ENCODE measurements around the gene ZNF280B.
"Not testable (repeated sequence)": the region's sequence is repeated elsewhere in the genome, so short reads cannot be mapped to it uniquely, and the experiment has no call there.

ZNF280B gene

DNA sequence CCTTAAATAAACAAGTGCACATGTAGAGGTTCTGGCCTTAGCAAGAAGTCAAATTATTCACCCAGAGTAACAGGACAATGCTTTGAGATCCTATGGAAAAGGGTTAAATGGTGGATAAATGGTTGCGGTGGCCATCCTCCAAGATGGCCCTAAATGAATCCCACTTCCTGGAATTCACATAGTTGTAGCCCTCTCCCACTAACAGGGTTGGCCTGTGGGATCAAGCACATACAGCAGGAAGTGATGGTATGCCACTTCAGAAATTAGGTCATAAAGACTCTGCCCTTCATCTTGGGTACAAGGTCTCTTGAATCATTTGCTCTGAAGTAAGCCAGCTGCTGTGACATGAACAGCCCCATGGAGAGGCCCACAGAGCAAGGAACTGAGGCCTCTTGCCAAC, 1.8 kb downstream of the ZNF280B start:
- no peak for DNase-seq

DNA sequence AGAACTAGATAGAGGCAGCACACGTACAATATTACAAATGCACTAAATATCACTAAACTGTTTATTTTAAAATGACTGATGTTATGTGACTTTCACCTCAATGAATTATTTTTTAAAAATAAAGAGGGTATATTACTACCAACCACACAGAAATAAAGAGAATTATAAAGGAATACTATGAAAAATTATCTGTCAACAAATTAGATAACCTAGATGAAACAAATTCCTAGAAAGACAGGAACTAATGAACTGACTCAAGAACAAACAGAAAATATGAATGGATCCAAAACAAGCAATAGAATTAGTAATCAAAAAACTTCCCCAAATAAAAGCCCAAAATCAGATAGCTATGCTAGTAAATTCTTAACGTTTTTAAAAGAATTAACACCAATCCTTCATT, 10.3 kb downstream of the ZNF280B start:
- no peak for DNase-seq

DNA sequence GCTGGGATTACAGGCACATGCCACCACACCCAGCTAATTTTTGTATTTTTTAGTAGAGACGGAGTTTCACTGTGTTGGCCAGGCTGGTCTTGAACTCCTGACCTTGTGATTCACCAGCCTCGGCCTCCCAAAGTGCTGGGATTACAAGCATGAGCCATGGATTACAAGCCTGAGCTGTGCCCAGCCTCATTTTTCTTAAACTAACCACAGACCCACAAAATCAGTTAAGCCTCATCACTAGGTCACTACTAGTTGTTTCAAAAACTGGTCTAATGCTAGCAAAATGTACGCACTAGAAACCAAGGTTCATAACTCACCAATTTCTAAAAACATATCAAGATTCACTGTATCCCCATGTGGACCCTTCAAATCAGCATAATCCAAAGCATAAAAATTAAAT, 17.0 kb downstream of the ZNF280B start:
- not testable (repeated sequence) for DNase-seq

DNA sequence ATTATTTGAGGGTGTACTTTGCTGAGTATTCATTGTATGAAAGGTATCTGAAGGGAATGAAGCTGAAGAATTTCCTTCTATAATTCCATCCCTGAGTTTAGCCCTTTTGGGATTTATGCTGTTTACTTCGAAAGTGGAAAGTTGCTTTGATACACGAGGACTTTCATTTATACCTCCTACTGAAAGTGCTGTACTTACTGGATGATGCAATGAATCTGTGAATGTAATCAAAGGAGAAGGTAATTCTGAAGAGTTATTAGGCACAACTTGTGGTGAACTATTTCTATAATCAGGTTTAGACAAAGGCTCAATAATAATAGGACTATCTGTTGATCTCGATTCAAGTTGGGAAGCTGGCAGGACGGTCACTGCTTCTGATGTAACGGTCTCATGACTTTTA, 19.8 kb downstream of the ZNF280B start:
- DNase-seq: no peak

DNA sequence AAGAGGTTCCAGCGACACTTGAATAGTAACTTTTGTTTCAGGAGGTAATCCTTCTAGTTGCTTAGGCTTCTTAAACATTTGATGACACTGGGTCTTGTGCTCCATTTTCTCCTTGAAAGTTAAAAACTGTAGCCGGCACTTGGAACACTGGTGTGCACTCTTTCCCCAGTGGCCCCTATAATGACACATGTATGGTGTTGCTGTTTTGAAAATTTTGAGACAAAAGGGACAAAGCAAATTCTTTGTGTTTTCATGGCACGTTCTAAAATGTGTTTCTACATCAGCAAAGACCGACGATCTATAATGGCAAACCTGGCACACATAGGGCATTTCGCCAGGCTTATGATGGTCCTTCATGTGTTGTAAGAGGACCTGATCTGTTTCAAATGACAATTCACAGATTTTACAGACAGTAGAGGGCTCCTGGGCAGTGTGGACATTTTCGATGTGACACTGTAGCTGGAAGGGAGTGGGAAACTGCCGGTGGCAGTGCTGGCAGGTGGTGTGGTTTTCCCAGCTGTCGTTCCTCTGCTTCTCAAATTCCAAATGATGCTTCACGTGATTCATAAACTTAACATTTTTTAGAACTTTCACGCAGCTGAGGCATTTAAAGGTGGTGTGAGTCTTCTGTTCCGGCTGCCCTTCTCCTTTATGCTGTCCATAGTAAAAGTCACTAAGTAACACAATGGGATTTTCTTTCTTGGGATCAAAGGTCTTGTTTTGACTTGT, 20.5 kb downstream of the ZNF280B start:
- no peak for DNase-seq

DNA sequence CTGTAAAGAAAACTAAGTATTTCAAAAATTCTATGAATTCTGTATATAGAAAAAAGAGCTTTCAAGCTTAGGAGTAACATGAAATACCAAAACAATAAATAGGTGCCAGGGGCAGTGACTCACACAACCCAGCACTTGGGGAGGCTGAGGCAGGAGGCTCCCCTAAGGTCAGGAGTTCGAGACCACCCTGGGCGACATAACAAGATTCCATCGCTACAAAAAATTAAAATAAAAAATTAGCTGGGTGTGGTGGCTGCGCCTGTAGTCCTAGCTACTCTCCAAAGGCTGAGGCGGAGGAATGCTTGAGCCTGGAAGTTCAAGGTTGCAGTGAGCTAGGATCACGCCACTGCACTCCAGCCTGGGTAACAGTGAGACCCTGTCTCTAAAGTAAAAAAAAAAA, 21.5 kb downstream of the ZNF280B start:
- no peak for DNase-seq

DNA sequence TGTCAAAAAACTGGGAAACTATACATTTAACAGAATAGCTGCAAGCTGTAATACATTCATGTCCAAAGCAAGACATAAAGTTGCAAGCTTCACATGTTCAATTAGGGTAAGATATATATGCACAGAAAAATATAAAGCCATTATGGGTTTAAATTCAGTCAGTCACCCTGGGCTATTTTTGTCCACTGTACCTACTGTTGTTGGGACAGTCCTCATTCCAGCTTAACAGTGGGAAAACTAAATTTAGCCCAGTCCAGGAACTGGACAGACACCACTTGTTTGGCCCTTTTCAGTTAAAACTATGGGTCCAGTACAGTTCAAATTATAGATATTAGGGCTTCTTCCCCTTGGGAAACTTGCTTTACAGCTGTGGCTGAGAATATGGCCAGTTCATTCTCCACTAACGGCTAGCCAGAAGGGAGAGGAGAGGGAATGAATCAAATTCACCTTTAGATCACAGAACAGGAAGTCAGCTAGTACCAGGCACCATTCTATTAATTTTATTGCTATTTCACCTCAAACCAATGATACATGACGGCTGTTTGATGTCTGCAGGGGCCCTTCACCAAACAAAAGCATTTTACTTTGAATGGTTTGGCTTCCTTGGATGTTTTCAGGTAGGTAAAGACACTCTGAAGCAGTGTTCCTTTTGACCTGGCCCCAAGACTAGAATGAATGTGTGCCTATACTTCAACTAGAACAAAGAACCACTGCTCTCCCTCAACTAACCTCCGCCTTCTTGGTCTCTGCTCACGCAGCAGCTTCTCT, 22.2 kb downstream of the ZNF280B start:
- DNase-seq: no peak

DNA sequence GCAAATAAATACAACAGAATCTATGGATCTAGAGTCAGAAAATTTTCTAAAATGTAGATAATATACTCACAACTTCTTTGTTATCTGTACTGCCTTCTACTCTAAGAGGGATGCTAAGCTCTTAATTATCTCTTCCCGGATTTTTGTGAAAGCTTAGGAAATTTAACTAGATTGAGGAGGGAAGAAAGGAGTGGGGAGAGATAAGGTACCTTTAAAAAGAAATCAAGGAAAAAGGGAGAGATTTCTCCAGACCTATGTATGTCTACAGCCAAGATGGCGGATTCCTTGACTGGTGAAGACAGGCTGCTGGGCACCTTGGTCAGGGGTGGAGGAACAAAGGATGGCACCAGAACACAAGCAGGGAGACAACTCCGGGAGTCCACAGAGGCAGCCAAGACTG, 23.0 kb downstream of the ZNF280B start:
- no peak for DNase-seq

DNA sequence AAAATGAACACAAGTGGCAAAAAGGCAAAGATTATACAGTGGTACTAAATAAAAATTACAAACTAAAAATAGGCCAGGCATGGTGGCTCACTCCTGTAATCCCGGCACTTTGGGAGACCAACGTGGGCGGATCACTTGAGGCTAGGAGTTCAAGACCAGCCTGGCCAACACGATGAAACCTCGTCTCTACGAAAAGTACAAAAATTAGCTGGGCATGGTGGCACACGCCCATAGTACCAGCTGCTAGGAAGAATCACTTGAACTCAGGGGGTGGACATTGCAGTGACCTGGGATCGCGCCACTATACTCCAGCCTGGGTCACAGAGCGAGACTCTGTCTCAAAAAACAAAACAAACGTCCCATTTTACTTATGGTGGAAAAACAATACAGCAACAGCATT, 24.5 kb downstream of the ZNF280B start:
- DNase-seq: no peak

DNA sequence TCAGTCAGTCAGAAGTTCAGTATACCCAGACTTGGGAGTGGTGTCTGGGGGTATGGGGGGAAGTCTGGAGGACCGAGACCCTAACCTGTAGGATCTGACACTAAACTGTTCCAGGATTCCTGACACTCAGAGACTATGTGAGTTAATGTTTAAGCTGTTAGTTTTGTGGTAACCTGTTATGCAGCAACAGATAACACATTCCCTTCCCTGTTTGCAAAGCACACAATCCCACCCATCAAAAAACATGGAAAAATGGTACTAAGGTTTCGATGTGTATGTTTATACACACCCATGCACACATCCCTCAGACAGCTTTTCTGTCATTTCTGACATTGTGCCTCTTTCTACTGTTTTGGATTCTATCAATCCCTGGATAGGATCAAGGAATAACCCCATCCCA, 27.6 kb downstream of the ZNF280B start:
- DNase-seq: no peak

DNA sequence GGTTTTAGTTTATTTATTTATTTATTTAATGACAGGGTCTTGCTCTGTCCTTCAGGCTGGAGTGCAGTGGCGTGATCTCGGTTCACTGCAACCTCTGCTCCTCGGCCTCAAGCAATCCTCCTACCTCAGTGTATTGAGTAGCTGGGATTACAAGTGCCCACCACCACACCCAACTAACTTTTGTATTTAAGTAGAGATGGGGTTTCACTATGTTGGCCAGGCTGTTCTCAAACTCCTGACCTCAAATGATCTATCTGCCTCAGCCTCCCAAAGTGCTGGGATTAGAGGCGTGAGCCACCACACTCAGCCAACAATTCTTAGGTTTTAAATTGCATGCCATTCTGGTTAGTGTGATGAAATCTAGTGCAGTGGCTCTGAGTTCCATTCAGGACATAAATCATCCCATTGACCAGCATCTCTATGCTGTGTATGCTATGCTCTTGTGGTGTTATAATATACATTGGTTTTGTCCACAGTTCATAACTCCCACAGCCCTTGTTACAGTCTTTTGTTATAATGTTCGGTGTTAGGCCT, 28.5 kb downstream of the ZNF280B start:
- no peak for DNase-seq

DNA sequence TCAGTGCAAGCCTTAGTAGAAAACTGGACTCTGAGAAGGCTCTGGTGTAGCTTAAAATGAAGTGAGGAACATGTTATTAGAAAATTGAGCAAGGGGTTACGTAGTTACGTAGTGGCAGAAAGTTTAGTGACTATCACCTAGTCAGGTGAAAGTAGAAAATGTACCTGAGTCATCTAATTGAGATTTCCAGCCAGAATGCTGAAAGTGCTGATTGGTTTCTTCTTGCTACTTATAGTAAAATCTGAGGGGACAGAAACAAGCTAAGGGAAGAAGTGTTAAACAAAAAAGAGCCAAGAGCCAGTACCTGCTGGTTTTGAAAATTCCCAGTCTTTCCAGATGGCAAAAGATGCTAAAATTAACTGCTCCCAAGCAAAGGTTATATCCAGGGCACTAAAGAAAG, 29.4 kb downstream of the ZNF280B start:
- no peak for DNase-seq

DNA sequence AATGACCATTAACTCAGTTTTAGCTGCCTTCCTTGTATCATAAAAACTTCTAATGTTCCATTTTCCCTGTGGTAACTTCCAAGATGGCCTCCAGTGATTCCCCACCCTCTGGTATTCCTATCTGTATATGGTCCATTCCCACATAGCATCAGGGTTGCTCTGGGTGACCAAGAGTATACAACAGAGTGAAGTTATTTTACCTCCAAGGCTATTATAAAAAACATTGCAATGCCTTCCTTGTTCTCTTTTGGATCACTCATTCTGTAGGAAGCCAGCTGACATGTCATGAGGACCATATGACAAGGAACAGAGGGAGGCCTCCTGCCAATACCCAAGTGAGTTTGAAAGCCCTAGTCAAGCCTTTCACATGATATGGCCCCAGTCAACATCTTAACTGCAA, 30.1 kb downstream of the ZNF280B start:
- no peak for DNase-seq

DNA sequence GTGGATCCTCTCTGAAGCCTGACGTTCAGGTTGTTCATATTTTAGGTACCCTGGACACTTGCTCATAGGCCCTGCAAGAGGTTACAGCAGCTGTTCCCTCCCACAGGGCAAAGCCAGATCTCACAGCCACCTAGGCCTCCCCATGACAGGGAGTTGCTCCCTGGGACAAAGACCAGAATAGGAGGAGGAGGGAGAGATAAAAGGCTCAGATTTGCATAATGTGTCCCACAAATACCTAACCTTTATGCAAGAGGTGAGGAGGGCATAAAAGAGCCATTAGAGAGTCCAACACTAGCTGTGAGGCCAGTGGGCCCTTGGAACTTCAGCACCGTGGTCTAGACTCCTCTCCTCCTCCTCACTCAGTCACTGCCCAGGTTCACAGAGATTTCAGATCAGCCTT, 33.8 kb downstream of the ZNF280B start:
- no peak for DNase-seq

DNA sequence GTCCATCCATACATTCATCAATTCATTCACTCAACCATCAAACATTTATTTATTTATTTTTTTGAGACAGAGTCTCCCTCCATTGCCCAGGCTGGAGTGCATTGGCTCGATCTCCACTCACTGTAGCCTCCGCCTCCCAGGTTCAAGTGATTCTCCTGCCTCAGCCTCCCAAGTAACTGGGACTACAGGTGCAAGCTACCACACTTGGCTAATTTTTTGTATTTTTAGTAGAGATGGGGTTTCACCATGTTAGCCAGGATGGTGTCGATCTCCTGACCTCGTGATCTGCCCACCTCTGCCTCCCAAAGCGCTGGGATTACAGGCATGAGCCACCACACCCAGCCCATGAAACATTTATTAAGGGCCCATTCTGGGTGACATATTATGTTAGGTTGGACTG, 37.4 kb downstream of the ZNF280B start:
- not testable (repeated sequence) for DNase-seq

DNA sequence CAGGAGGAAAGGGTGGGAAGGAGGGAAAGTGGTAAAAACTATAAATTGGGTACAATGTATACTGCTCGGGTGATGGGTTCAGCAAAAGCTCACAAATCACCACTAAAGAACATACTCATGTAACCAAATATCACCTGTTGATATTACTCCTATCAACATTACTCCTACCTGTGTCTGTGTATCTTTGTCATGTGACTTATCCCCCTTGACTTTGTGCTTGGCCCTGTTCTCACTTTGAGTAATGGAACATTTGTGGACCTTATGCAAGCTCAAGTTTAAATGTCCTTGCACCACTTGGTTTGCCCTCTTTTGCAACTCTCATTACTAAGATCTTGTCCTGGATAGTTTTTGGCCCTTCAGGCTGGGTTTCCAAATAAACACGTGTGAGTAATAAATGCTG, 39.0 kb downstream of the ZNF280B start:
- no peak for DNase-seq

DNA sequence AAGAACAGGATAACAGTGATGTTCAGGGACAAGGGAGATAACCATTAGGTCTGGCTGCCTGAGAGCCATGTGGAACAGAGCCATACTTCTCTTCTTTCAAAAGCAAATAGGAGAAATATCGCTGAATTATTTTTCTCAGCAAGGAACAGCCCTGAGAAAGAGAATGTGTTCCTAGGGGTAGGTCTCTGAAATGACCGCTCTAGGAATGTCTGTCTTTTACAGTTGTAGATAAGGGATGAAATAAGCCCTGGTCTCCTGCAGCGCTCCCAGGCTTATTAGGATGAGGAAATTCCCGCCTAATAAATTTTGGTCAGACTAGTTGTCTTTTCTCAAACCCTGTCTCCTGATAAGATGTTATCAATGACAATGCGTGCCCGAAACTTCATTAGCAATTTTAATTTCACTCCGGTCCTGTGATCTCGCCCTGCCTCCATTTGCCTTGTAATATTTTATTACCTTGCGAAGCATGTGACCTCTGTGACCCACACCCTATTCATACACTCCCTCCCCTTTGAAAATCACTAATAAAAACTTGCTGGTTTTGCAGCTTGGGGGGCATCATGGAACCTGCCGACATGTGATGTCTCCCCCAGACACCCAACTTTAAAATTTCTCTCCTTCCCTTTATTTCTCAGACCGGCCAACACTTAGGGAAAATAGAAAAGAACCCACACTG, 39.6 kb downstream of the ZNF280B start:
- not testable (repeated sequence) for DNase-seq

DNA sequence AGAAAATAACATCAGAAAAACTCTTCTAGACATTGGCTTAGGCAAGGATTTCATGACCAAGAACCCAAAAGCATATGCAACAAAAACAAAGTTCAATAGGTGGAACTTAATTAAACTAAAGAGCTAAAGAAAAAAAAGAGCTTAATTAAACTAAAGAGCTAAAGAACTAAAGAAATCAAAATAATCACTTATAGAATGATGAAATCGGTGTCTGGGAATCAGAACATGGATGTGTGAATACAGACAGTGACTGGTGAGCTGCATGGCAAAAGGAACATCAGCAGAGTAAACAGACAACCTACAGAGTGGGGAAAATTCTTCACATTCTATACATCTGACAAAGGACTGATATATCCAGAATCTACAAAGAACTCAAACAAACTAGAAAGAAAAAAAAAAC, 41.4 kb downstream of the ZNF280B start:
- DNase-seq: no peak

DNA sequence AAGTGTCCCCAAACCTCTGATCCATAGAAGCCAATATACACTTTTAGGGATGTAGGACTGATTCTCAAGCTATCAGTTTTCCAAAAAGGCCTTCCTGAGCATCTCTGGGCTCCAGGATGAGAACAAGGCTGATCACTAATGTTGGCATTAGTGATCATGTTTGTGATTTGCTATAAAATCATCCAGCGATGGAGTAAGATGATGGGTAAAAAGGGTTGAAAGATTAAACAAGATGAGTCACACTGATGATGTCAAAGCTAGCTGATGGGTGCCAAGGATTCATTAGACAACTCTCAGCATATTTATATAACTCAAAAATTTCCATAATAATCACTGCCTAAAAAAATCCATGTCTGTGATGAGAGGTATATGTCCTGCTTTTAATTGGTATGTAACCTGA, 42.8 kb downstream of the ZNF280B start:
- DNase-seq: no peak

DNA sequence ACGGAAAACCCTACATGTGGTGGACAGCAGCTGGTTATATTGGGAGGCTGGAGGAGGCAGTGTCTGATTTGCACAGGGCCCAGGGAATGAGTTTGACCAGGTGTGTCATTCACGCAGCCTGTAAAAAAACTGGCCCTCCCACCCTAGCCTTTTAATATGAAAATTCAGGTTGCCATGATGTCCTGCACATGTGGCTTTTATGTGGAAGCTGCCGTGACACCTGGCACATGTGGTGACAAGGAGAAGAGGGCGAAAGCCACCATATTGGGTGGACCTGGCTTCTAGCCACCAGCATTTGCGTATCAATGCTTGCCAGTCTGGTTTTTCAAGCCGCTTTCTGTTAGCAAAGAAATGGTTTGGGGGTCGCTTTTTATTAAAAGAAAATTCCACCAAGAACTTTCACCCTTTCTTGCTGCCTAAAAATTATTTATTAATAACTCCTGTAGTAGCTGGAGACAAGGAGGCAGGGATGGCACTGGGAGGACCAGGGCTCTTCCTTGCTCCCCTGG, 43.4 kb downstream of the ZNF280B start:
- no peak for DNase-seq

DNA sequence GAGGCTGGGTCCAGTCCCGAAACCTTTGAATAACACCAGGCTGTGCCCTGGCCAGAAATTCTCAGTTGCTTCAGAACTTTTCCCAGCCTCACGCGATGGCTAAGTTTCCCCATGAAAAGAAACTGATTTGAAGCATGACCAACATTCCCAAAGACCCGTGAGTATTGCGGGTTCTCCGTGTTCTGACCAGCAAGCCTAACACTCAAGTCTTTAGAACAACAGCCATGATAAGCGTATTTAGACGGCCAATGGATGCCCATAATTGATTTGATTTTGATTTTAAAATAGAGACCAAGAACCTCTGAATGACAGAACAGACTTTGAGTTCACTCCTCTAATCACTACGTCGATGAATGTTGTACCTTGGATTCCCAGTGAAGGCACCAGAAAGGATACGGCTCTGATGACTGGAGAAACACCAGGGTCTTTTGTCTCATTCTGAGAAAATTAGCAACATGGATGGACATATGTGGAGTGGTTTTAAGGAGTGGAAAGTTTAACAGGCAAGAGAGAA, 43.9 kb downstream of the ZNF280B start:
- DNase-seq: no peak

DNA sequence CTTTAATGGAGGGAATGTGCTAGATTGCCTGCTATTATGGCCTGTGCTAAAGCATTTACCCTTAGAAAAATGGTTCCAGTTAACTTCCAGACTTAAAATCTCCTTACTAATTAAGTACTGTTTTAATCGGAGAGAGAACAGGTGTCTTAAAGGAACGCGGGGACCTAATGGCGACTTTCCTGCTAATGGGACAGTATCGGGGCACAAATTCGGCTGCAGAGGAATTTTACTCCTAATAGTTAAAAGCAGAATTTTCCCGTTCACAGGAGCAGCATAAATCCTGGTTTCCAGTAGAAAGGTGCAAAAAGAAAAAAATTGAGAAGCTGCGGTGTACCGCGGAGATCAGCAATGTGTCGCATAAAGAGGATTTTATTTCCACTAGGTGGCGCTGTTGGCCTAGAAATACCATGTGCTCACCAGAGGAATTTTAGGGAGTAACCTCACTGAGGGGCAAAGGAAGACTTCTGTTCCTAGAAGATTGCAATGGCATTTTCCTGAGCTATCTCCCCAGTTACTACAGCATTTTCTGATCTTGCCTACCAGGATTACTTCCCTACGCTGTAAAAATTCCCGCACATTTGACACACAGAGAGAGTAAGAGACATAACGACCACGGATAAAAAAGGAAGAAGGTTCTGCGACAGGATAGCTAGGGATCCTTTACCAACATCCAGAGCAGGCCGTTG, 44.5 kb downstream of the ZNF280B start:
- DNase-seq: peak; percentile 65

Measured in CD4-positive, alpha-beta T cell treated with Interleukin-12 subunit alpha and Interleukin-12 subunit beta, for 1 hour (primary cell).